AG09309 (cell line): ENCODE data around the gene RAD51B.

Source experiments
- DNase-seq: peaks from one replicate; pipeline ENCODE4 v3.0.0-alpha.2; 2010; ENCODE audit warnings: low read depth
- H3K4me3 ChIP-seq: 2 replicates; pipeline ENCODE4 v1.5.1; 2011; ENCODE audit warnings: mild to moderate bottlenecking, low read depth, low read length, moderate library complexity; ENCODE audit not compliant: control insufficient read depth
- CTCF ChIP-seq: IDR thresholded peaks from 2 replicates; pipeline ENCODE4 v1.5.1; 2011; ENCODE audit warnings: mild to moderate bottlenecking, low read depth, low read length, inconsistent platforms; ENCODE audit not compliant: insufficient read depth, control insufficient read depth; ENCODE audit errors: missing control alignments

RAD51B gene

DNA sequence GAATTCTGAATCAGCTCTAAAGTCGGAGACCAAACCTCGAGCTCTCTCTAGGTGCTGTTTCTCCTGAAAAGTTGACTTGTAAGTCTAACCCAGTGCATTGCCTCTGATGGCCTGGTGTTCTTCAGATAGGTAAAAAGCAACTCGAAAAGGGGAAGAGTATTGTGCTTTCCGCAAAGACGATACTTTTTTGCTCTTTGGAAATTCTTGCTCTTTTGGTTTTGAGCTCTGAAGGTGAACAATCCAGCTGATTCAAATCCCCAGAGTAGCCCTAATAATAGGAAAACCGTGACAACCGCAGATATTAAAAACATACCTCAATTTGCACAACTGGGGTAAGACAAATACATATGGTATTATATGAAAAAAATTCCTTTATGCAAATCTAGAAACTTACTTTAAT is 447.4 kb downstream of the RAD51B start:
- no peak for TF ChIP-seq CTCF
- no peak overlapping the region for H3K4me3 ChIP-seq
- DNase-seq = no peak

DNA sequence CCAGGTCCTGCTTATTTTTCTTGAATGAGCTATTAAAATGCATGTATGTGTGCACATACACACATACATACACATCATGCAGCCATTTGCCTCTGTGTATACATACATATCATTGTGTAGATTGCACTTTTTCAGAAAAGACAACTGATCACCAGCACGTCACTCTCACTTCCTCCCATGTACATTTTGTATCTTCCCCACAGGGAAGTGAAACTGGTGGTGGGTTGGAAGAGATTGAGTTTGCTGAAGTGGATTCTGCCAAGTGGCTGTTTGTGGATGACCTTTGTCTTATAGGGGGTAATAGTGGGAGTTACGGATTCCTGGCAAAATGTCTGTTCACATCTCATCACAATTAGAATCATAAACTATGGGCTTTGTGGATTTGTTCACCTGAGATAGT is 448.6 kb downstream of the RAD51B start:
- no peak overlapping the region for H3K4me3 ChIP-seq
- TF ChIP-seq CTCF = no peak
- no peak for DNase-seq

DNA sequence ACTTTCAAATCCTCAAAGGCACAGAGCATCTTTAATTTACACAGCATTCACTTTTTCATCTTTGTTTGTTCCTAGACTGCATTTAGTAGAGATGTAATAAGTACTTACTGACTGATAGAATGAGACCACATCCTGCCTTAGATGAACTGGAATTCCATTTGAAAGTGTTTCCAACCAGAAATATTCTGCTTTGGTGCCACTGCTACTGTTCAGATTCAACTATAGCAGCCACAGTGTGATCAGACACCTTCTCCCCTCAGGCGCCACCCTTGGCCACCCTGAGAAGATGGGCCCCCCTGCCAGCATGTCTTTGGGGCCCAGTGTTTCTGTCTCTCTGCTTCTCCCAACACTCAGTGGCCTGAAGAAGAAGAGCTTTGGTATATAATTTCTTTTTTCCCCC is 449.1 kb downstream of the RAD51B start:
- no peak for TF ChIP-seq CTCF
- no peak for DNase-seq
- H3K4me3 ChIP-seq = no peak overlapping the region

DNA sequence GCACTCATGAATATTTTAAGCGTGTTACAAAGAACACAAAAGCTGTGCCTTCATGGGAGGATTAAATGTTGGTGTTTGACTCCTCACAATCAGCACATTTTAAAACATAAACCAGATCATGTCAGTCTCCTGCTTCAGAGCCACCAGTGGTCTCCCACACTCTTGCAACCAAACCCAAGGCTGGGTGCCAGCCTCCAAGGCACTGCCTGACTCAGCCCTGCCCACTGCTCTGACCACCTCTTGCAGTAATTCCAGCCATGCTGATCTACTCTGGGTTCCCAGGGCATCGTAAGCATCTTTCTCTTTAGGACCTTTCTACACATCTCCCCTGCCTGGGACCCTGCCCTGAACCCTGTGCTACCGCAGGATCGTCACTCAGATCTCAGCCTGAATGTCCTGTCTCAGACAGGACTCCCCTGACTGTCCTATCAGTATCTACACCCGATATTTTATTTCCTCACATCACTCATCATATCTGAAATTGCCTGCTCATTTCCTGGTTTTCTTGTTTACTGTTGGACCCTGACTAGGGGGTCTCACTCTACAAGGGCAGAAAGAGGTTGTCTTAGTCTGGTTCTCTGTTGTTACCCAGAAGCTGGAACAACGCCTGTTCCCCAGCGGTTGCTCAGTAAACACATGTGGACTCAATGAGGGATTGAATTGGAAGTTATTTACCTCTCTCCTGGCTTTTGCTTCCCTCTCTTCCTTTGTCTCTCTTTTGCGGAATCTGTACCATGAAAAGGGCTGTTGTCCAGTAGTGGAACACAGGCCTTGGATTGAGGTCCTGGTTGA is 449.8 kb downstream of the RAD51B start:
- no peak for TF ChIP-seq CTCF
- no peak overlapping the region for H3K4me3 ChIP-seq

GRCh38 chr14:68270342-68270741 is 450.8 kb downstream of the RAD51B start:
- no peak for TF ChIP-seq CTCF
- no peak for DNase-seq
- no peak overlapping the region for H3K4me3 ChIP-seq

More for the DNA sequence above, 449.8 kb downstream of the RAD51B start:
- DNase-seq = no peak

DNA sequence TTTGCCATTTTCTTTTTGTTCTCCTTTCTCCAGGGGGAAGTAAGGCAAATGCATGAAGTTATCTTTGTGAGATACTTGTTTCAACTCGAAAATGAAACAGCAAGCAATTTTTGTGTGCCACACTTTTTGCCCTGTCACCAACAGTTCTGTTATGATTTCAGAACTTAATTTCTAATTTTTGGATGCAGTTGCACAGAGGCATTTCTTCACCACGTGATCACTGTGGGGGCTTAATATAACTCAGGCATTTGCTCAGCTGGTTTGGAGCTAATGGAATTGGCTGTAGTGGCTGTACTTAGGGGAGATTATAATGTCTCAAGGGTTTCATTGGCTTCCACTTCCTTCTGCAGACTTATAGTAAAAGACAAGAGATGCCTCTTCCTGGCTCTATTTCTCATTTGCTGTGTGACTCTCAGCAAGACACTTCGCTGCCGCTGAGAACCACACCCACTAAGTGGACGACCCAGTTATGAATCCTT is 452.4 kb downstream of the RAD51B start:
- no peak for DNase-seq
- no peak for TF ChIP-seq CTCF

More for the DNA sequence above, 452.4 kb downstream of the RAD51B start:
- H3K4me3 ChIP-seq = no peak overlapping the region
